ENCODE results near the gene LANCL2. TPM values are rescaled to one million over a fixed set of nuclear protein-coding genes. Genes with fewer than 3 reads are reported as not detected.
"Not testable (repeated sequence)": the region's sequence is repeated elsewhere in the genome, so short reads cannot be mapped to it uniquely, and the experiment has no call there.

The LANCL2 gene
- total and polyA plus RNA-seq, 4 donors = 4.6 to 8.8 (median 7.1) TPM

DNA sequence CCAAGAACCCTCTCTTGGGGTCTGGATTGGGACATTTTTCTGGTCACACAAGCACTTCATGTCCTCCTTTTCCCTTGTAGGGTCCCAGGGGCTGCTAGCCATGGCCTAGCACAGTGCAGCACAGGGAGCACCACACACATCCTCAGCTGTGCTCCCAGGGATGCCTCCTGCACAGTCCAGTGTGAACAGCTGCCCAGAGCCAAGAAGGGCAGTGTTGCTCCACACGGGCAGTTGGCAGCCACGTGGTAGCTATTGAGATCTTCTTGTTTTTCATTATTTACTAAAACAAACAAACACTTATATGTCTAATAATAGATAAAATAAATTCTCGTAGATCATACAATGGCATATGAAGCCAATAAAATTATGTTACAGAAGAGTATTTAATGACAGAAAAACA lies 13.9 kb upstream of the LANCL2 start:
- intact Hi-C loops (cut with DNase I) = no loop called here
- H3K27me3 ChIP-seq (ENCODE audit: control insufficient read depth in 1 of 2, insufficient read depth in 2 of 2, low read length in 1 of 2) = no peaks in the 10 kb centered on the region
- DNase-seq (no peak), ATAC-seq (ENCODE audit: low FRiP score) (no peak)
- no peaks in the 10 kb centered on the region for H3K9me3 ChIP-seq (ENCODE audit: control insufficient read depth, low read length)
- no peak overlapping the region for H3K4me3 ChIP-seq (ENCODE audit: low read length in 2 of 2)
- H3K4me1 ChIP-seq (ENCODE audit: control insufficient read depth in 1 of 2, insufficient read depth in 2 of 2, low read length in 2 of 2) = no peaks in the 10 kb centered on the region
- 58 to 60% methylated on average over 3 of the region's 3 CpGs for WGBS, 2 donors
- no peaks in the 10 kb centered on the region for H3K36me3 ChIP-seq (ENCODE audit: control insufficient read depth in 1 of 2, insufficient read depth in 2 of 2, low read length in 1 of 2)
- no peak overlapping the region for H3K27ac ChIP-seq (ENCODE audit: low read depth in 1 of 2, low read length in 2 of 2)

DNA sequence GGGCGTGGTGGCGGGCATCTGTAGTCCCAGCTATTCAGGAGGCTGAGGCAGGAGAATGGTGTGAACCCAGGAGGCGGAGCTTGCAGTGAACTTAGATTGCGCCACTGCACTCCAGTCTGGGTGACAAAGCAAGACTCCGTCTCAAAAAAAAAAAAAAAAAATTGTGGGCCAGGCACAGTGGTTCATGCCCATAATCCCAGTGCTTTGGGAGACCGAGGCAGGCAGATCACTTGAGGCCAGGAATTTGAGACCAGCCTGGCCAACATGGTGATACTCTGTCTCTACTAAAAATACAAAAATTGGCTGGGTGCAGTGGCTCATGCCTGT lies 12.2 kb upstream of the LANCL2 start:
- H3K9me3 ChIP-seq (ENCODE audit: control insufficient read depth, low read length); intact Hi-C loops (cut with DNase I); H3K27me3 ChIP-seq (ENCODE audit: control insufficient read depth in 1 of 2, insufficient read depth in 2 of 2, low read length in 1 of 2); H3K4me1 ChIP-seq (ENCODE audit: control insufficient read depth in 1 of 2, insufficient read depth in 2 of 2, low read length in 2 of 2); ATAC-seq (ENCODE audit: low FRiP score); H3K27ac ChIP-seq (ENCODE audit: low read depth in 1 of 2, low read length in 2 of 2); H3K4me3 ChIP-seq (ENCODE audit: low read length in 2 of 2); H3K36me3 ChIP-seq (ENCODE audit: control insufficient read depth in 1 of 2, insufficient read depth in 2 of 2, low read length in 1 of 2); DNase-seq: not testable (repeated sequence)
- WGBS, 2 donors = 94 to 95% methylated on average over 6 of the region's 6 CpGs

DNA sequence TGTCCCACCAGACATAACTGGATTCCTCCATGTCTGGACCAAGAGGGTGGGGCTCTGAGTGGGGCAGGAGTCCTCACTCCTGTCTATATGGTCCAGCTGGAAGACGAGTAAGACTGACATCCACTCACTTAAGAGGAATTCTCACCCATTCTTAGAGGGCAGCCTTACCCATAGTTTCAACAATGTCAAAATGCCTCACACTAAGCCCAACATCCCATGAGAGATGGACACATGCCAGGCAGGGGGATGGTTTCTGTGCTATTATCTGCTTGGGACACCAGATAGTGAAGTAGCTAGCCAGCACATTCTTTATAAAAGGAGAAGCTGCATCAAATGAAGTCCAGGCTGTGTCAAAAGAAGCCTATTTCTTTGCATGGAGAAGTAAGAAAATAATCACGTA lies 4.7 kb upstream of the LANCL2 start:
- H3K4me1 ChIP-seq (ENCODE audit: control insufficient read depth in 1 of 2, insufficient read depth in 2 of 2, low read length in 2 of 2) = no peaks in the 10 kb centered on the region
- ATAC-seq (ENCODE audit: low FRiP score) = no peak
- H3K4me3 ChIP-seq (ENCODE audit: low read length in 2 of 2) = no peak overlapping the region
- intact Hi-C loops (cut with DNase I) = loop anchor here in 1 of 2 donors (10.0 kb wide), 1 partner anchor 214 kb away; the partner anchor contains the start of gene VOPP1
- no peak overlapping the region for H3K27ac ChIP-seq (ENCODE audit: low read depth in 1 of 2, low read length in 2 of 2)
- peaks cover 0 to 3% of the 10 kb centered on the region in 2 donors for H3K27me3 ChIP-seq (ENCODE audit: control insufficient read depth in 1 of 2, insufficient read depth in 2 of 2, low read length in 1 of 2)
- DNase-seq = no peak
- no peaks in the 10 kb centered on the region for H3K9me3 ChIP-seq (ENCODE audit: control insufficient read depth, low read length)
- WGBS, 2 donors = 67 to 71% methylated on average over 2 of the region's 2 CpGs
- no peaks in the 10 kb centered on the region for H3K36me3 ChIP-seq (ENCODE audit: control insufficient read depth in 1 of 2, insufficient read depth in 2 of 2, low read length in 1 of 2)

DNA sequence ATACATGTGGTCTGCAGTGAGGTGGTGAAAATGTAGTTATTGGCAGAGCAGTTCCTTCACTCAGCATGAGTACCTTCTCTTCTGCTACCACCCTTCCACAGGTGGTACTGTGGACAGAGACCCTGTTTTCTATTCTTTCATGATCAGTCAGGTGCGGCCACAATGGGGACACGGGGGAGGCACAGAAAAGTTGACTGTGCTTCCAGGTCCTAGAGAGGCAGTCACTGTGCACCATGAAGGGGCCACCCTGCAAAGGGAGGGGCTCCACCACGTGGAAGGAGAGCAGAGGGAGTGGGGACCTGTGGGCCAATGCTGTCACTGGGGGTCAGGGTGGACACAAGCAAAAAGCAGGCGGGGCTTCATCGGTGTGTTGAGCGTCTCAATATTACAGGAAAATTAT lies 3.6 kb upstream of the LANCL2 start:
- ATAC-seq (ENCODE audit: low FRiP score) (no peak), DNase-seq (no peak)
- Histone ChIP-seq H3K4me3 (ENCODE audit: low read length in 2 of 2) (no peak overlapping the region), H3K27ac (ENCODE audit: low read depth in 1 of 2, low read length in 2 of 2) (no peak overlapping the region), H3K36me3 (ENCODE audit: control insufficient read depth in 1 of 2, insufficient read depth in 2 of 2, low read length in 1 of 2) (no peaks in the 10 kb centered on the region), H3K9me3 (ENCODE audit: control insufficient read depth, low read length) (no peaks in the 10 kb centered on the region), H3K4me1 (ENCODE audit: control insufficient read depth in 1 of 2, insufficient read depth in 2 of 2, low read length in 2 of 2) (no peaks in the 10 kb centered on the region), H3K27me3 (ENCODE audit: control insufficient read depth in 1 of 2, insufficient read depth in 2 of 2, low read length in 1 of 2) (peaks cover 0 to 3% of the 10 kb centered on the region in 2 donors)
- intact Hi-C loops (cut with DNase I) = loop anchor here in 1 of 2 donors (10.0 kb wide), 1 partner anchor 213 kb away; the partner anchor contains the start of gene VOPP1
- 71 to 75% methylated on average over 6 of the region's 6 CpGs for WGBS, 2 donors

DNA sequence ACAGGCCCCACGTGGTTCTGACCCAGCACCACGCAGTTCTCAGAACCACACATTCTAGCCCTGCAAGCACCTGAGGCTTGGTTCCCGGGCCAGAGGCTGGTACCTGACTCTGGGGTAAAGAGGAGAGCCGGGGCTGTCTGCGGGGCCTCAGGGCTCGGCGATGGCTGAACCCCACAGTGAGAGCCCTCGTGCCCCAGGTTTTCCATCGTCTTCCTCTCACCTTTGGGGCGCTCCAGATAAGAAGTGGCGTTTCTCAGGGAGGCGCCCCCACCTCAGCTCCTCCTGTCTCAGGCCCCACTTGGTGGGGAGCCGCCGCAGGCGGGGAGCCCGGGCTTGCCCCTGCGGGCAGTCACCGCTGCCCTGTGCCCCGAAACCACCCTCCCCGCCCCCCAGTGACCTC lies 2.2 kb upstream of the LANCL2 start:
- no peak for ATAC-seq (ENCODE audit: low FRiP score)
- H3K4me3 ChIP-seq (ENCODE audit: low read length in 2 of 2) = no peak overlapping the region
- no peak overlapping the region for H3K27ac ChIP-seq (ENCODE audit: low read depth in 1 of 2, low read length in 2 of 2)
- H3K36me3 ChIP-seq (ENCODE audit: control insufficient read depth in 1 of 2, insufficient read depth in 2 of 2, low read length in 1 of 2) = no peaks in the 10 kb centered on the region
- H3K9me3 ChIP-seq (ENCODE audit: control insufficient read depth, low read length) = no peaks in the 10 kb centered on the region
- intact Hi-C loops (cut with DNase I) = loop anchor here in 1 of 2 donors (10.0 kb wide), 1 partner anchor 212 kb away; the partner anchor contains the start of gene VOPP1
- DNase-seq = no peak
- 89 to 92% methylated on average over 19 to 20 of the region's 20 CpGs for WGBS, 2 donors
- H3K4me1 ChIP-seq (ENCODE audit: control insufficient read depth in 1 of 2, insufficient read depth in 2 of 2, low read length in 2 of 2) = peaks cover 0 to 4% of the 10 kb centered on the region in 2 donors
- peaks cover 0 to 3% of the 10 kb centered on the region in 2 donors for H3K27me3 ChIP-seq (ENCODE audit: control insufficient read depth in 1 of 2, insufficient read depth in 2 of 2, low read length in 1 of 2)

DNA sequence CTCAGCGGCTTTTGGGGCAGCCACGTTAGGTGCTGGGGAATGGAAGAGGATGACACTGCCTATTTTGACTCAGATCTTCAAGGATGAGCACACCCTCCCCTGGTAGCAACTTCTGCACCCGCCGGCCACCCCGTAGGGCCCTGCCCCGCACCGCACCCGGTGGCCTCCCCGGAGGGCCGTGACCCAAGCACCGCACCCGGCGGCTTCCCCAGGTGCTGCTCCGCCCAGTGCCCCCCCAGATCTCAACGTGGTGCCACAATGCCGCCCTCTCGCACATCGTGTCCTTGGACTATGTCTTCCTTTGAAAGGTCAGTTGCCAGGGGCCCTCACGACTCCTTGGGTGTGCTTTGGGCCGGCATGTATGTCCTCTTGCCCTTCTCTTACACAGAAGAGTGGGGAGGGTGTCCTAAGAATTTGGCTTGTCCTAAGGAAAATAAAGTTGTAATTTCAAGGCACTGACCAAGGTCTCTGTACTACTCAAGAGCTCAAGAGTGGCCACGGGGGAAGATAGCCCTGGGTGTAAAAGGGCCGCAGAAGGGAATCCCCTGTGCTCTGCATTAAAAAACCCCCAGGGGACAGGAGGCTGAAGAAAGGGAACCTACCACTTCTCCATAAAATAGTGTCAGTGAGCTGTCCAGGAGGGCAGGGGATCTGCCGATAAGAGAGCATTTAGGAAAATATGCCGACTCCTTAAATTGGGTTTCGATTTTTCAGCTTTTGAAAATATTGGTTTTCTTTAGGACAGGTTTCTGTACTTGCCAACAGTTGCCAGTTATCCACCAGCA lies 1.6 kb upstream of the LANCL2 start:
- intact Hi-C loops (cut with DNase I) = loop anchor here in 1 of 2 donors (10.0 kb wide), 1 partner anchor 211 kb away; the partner anchor contains the start of gene VOPP1
- no peaks in the 10 kb centered on the region for H3K9me3 ChIP-seq (ENCODE audit: control insufficient read depth, low read length)
- H3K27ac ChIP-seq (ENCODE audit: low read depth in 1 of 2, low read length in 2 of 2) = no peak overlapping the region
- no peaks in the 10 kb centered on the region for H3K36me3 ChIP-seq (ENCODE audit: control insufficient read depth in 1 of 2, insufficient read depth in 2 of 2, low read length in 1 of 2)
- H3K4me3 ChIP-seq (ENCODE audit: low read length in 2 of 2) = no peak overlapping the region
- ATAC-seq (ENCODE audit: low FRiP score) (no peak), DNase-seq (no peak)
- peaks cover 0 to 4% of the 10 kb centered on the region in 2 donors for H3K4me1 ChIP-seq (ENCODE audit: control insufficient read depth in 1 of 2, insufficient read depth in 2 of 2, low read length in 2 of 2)
- 86% methylated on average over 23 to 25 of the region's 25 CpGs for WGBS, 2 donors
- peaks cover 0 to 3% of the 10 kb centered on the region in 2 donors for H3K27me3 ChIP-seq (ENCODE audit: control insufficient read depth in 1 of 2, insufficient read depth in 2 of 2, low read length in 1 of 2)

GRCh38 chr7:55365675-55366460 lies 731 bp downstream of the LANCL2 start:
- Histone ChIP-seq H3K27ac (ENCODE audit: low read depth in 1 of 2, low read length in 2 of 2) (peak overlapping the region; percentile 64 to 81), H3K9me3 (ENCODE audit: control insufficient read depth, low read length) (no peaks in the 10 kb centered on the region), H3K4me1 (ENCODE audit: control insufficient read depth in 1 of 2, insufficient read depth in 2 of 2, low read length in 2 of 2) (peaks cover 0 to 4% of the 10 kb centered on the region in 2 donors), H3K4me3 (ENCODE audit: low read length in 2 of 2) (peak overlapping the region; percentile 76 to 83), H3K36me3 (ENCODE audit: control insufficient read depth in 1 of 2, insufficient read depth in 2 of 2, low read length in 1 of 2) (no peaks in the 10 kb centered on the region), H3K27me3 (ENCODE audit: control insufficient read depth in 1 of 2, insufficient read depth in 2 of 2, low read length in 1 of 2) (no peaks in the 10 kb centered on the region)
- intact Hi-C loops (cut with DNase I) = loop anchor here in 1 of 2 donors (5.0 to 10.0 kb wide), 3 partner anchors 209 to 609 kb away; partner anchors contain the start of genes MRPS17, SEC61G and VOPP1
- DNase-seq (peak; percentile 96 to 98), ATAC-seq (ENCODE audit: low FRiP score) (peak; percentile 99)
- WGBS, 2 donors = 0% methylated on average over 73 to 101 of the region's 101 CpGs

- Histone ChIP-seq H3K4me3 (ENCODE audit: low read length in 2 of 2) (peak overlapping the region; percentile 67 to 76), H3K27ac (ENCODE audit: low read depth in 1 of 2, low read length in 2 of 2) (peak overlapping the region; percentile 23 to 78), H3K4me1 (ENCODE audit: control insufficient read depth in 1 of 2, insufficient read depth in 2 of 2, low read length in 2 of 2) (peaks cover 0 to 4% of the 10 kb centered on the region in 2 donors), H3K36me3 (ENCODE audit: control insufficient read depth in 1 of 2, insufficient read depth in 2 of 2, low read length in 1 of 2) (no peaks in the 10 kb centered on the region), H3K27me3 (ENCODE audit: control insufficient read depth in 1 of 2, insufficient read depth in 2 of 2, low read length in 1 of 2) (no peaks in the 10 kb centered on the region), H3K9me3 (ENCODE audit: control insufficient read depth, low read length) (no peaks in the 10 kb centered on the region)
- 0 to 1% methylated on average over 32 of the region's 32 CpGs for WGBS, 2 donors
- intact Hi-C loops (cut with DNase I) = loop anchor here in 1 of 2 donors (5.0 to 10.0 kb wide), 3 partner anchors 208 to 609 kb away; partner anchors contain the start of genes MRPS17, SEC61G and VOPP1
- no peak for DNase-seq
- ATAC-seq (ENCODE audit: low FRiP score) = peak; percentile 61
Measured at GRCh38 chr7:55366461-55367070, 1.4 kb downstream of the LANCL2 start.

Measured in aorta (tissue), 5 donors.